Skeletal muscle tissue (tissue), 4 donors: ENCODE data around the gene DEAF1. TPM values are rescaled to one million over a fixed set of nuclear protein-coding genes. Genes with fewer than 3 reads are reported as not detected.
"Not testable (repeated sequence)": the region's sequence is repeated elsewhere in the genome, so short reads cannot be mapped to it uniquely, and the experiment has no call there.

ENCODE experiments used
- H3K27ac ChIP-seq: one replicate; pipeline ENCODE4 v1.7.0; 2013; ENCODE audit warnings: mild to moderate bottlenecking, low read depth, low read length, inconsistent platforms
- H3K27me3 ChIP-seq, 3 donors: one replicate each; pipeline ENCODE4 v1.7.0; 2013; ENCODE audit warnings: low read length in 3 of 3; ENCODE audit not compliant: control insufficient read depth in 3 of 3, insufficient read depth in 3 of 3
- H3K36me3 ChIP-seq, 3 donors: one replicate each; pipeline ENCODE4 v1.7.0; 2013; ENCODE audit warnings: low read length in 3 of 3; ENCODE audit not compliant: control insufficient read depth in 3 of 3, insufficient read depth in 3 of 3
- H3K4me1 ChIP-seq, 3 donors: one replicate each; pipeline ENCODE4 v1.7.0; 2013; ENCODE audit warnings: low read length in 3 of 3, mild to moderate bottlenecking in 3 of 3; ENCODE audit not compliant: control insufficient read depth in 3 of 3, insufficient read depth in 3 of 3
- H3K4me3 ChIP-seq, 3 donors: one replicate each; pipeline ENCODE4 v1.7.0; 2013; ENCODE audit warnings: low read length in 3 of 3
- H3K9ac ChIP-seq, 3 donors: one replicate each; pipeline ENCODE4 v1.7.0; 2013; ENCODE audit warnings: low read length in 3 of 3, mild to moderate bottlenecking in 3 of 3, moderate library complexity in 2 of 3, low read depth in 1 of 3
- H3K9me3 ChIP-seq, 3 donors: one replicate each; pipeline ENCODE4 v1.7.0; 2013; ENCODE audit warnings: low read length in 3 of 3; ENCODE audit not compliant: control insufficient read depth in 3 of 3
- total RNA-seq: library from RNA; depleted of rRNA; stranded (reverse); fragments of >200 nt; gene quantifications from one replicate; pipeline ENCODE4 v1.2.3, GENCODE V29; 2014
- donor health status: Osteomylitis.

DEAF1 gene
- total RNA-seq, 1 donor from 2014 or later = 17.2 TPM

- Histone ChIP-seq H3K27me3 (no peaks in the 10 kb centered on the region), H3K4me1 (peaks cover 8 to 19% (median 11%) of the 10 kb centered on the region in 3 donors), H3K9me3 (no peaks in the 10 kb centered on the region), H3K9ac (no peak overlapping the region), H3K36me3 (peaks cover 0 to 17% (median 8%) of the 10 kb centered on the region in 3 donors), H3K27ac (no peak overlapping the region), H3K4me3 (no peak overlapping the region)
Observed at GRCh38 chr11:660681-661444, 34.2 kb downstream of the DEAF1 start.

- Histone ChIP-seq H3K4me3 (no peak overlapping the region), H3K4me1 (peaks cover 2 to 13% (median 5%) of the 10 kb centered on the region in 3 donors), H3K27me3 (no peaks in the 10 kb centered on the region), H3K27ac (no peak overlapping the region), H3K36me3 (peaks cover 0 to 15% (median 8%) of the 10 kb centered on the region in 3 donors), H3K9me3 (no peaks in the 10 kb centered on the region), H3K9ac (no peak overlapping the region)
Observed at GRCh38 chr11:660281-660680, 34.7 kb downstream of the DEAF1 start.

- H3K27me3 ChIP-seq = no peaks in the 10 kb centered on the region
- no peak overlapping the region for H3K4me3 ChIP-seq
- no peak overlapping the region for H3K9ac ChIP-seq
- peaks cover 0 to 10% (median 3%) of the 10 kb centered on the region in 3 donors for H3K4me1 ChIP-seq
- H3K36me3 ChIP-seq = peaks cover 0 to 15% (median 8%) of the 10 kb centered on the region in 3 donors
- H3K9me3 ChIP-seq = no peaks in the 10 kb centered on the region
- no peak overlapping the region for H3K27ac ChIP-seq
Observed at GRCh38 chr11:659532-660085, 35.4 kb downstream of the DEAF1 start.

GRCh38 chr11:657691-658126 is 37.3 kb downstream of the DEAF1 start:
- Histone ChIP-seq H3K27me3 (no peaks in the 10 kb centered on the region), H3K36me3 (peaks cover 7 to 9% (median 7%) of the 10 kb centered on the region in 3 donors), H3K9me3 (no peaks in the 10 kb centered on the region), H3K4me3 (no peak overlapping the region), H3K27ac (no peak overlapping the region), H3K9ac (no peak overlapping the region), H3K4me1 (peaks cover 0 to 8% (median 3%) of the 10 kb centered on the region in 3 donors)

- Histone ChIP-seq H3K4me3 (no peak overlapping the region), H3K27ac (no peak overlapping the region), H3K9me3 (no peaks in the 10 kb centered on the region), H3K27me3 (no peaks in the 10 kb centered on the region), H3K4me1 (peaks cover 0 to 6% (median 3%) of the 10 kb centered on the region in 3 donors), H3K36me3 (peaks cover 5 to 10% (median 7%) of the 10 kb centered on the region in 3 donors), H3K9ac (no peak overlapping the region)
Observed at GRCh38 chr11:656866-657265, 38.2 kb downstream of the DEAF1 start.

- H3K4me1 ChIP-seq = peaks cover 0 to 6% (median 3%) of the 10 kb centered on the region in 3 donors
- H3K27ac ChIP-seq = no peak overlapping the region
- H3K9me3 ChIP-seq = no peaks in the 10 kb centered on the region
- H3K27me3 ChIP-seq = no peaks in the 10 kb centered on the region
- H3K9ac ChIP-seq = no peak overlapping the region
- H3K36me3 ChIP-seq = peaks cover 5 to 9% (median 7%) of the 10 kb centered on the region in 3 donors
- H3K4me3 ChIP-seq = no peak overlapping the region
Observed at GRCh38 chr11:656426-656825, 38.6 kb downstream of the DEAF1 start.

- Histone ChIP-seq H3K27ac (no peak overlapping the region), H3K27me3 (no peaks in the 10 kb centered on the region), H3K4me3 (no peak overlapping the region), H3K36me3 (peaks cover 7 to 9% (median 7%) of the 10 kb centered on the region in 3 donors), H3K4me1 (no peaks in the 10 kb centered on the region), H3K9me3 (no peaks in the 10 kb centered on the region), H3K9ac (no peak overlapping the region)
Observed at GRCh38 chr11:655036-655726, 39.8 kb downstream of the DEAF1 start.

GRCh38 chr11:654444-654843 is 40.6 kb downstream of the DEAF1 start:
- not testable (repeated sequence) for H3K36me3 ChIP-seq, H3K27me3 ChIP-seq, H3K4me3 ChIP-seq, H3K27ac ChIP-seq, H3K4me1 ChIP-seq, H3K9ac ChIP-seq, H3K9me3 ChIP-seq

GRCh38 chr11:653837-654236 is 41.2 kb downstream of the DEAF1 start:
- H3K27ac ChIP-seq = no peak overlapping the region
- no peak overlapping the region for H3K9ac ChIP-seq
- no peak overlapping the region for H3K4me3 ChIP-seq
- peaks cover 5 to 7% (median 6%) of the 10 kb centered on the region in 3 donors for H3K36me3 ChIP-seq
- H3K9me3 ChIP-seq = no peaks in the 10 kb centered on the region
- no peaks in the 10 kb centered on the region for H3K4me1 ChIP-seq
- no peaks in the 10 kb centered on the region for H3K27me3 ChIP-seq

- not testable (repeated sequence) for H3K9me3 ChIP-seq, H3K9ac ChIP-seq, H3K36me3 ChIP-seq, H3K4me1 ChIP-seq, H3K4me3 ChIP-seq, H3K27me3 ChIP-seq, H3K27ac ChIP-seq
Observed at GRCh38 chr11:653136-653535, 41.9 kb downstream of the DEAF1 start.
